Measurements from ENCODE around the gene OMP. TPM values are rescaled to one million over a fixed set of nuclear protein-coding genes. Genes with fewer than 3 reads are reported as not detected.
"Not testable (repeated sequence)": the region's sequence is repeated elsewhere in the genome, so short reads cannot be mapped to it uniquely, and the experiment has no call there.

OMP gene
- total RNA-seq, 1 donor from 2014 or later: not detected

DNA sequence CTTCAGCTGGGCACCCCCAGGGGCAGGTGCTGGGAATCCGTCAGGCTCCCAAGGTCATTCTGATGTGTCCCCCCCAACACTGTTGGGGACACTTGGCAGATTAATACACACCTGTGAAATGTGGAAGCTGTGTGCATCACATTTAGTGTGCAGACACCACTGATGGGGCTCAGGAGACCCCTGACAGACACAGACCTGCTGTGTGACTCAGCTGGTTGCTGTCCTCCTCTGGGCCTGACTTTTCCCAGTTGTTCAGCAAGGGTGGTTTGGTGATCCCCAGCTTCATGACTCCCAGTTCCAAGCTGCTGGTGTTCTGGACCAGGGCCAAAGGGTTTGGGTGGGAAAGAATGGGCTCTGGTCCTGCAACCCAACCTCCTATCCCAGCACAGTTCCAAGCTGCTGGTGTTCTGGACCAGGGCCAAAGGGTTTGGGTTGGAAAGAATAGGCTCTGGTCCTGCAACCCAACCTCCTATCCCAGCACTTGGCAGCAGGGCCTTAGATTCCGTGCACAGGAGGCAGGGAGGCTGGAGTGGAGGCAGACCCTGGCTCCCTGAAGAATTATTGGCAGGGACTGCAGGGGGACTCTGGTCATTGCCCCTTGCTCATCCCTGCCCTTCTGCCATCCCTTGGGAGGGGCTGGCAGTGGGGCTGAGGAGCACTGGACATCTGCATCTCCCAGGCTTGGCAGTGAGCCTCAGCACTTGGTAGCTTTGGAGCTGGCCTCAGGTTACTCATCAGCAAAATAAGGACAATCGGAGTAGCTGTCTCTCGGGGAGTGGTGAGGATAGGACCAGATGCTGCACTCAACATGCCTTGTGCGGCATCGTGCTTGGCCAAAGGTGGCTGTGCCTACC, 8.4 kb upstream of the OMP start:
- H3K27ac Mint-ChIP-seq (ENCODE audit: unreplicated experiment): no peak overlapping the region
- H3K9me3 Mint-ChIP-seq: no peaks in the 10 kb centered on the region
- H3K4me3 Mint-ChIP-seq: no peak overlapping the region
- peaks cover 4% of the 10 kb centered on the region for H3K4me1 Mint-ChIP-seq
- H3K36me3 Mint-ChIP-seq (ENCODE audit: low read depth): no peaks in the 10 kb centered on the region
- TF ChIP-seq, protein P1, sequence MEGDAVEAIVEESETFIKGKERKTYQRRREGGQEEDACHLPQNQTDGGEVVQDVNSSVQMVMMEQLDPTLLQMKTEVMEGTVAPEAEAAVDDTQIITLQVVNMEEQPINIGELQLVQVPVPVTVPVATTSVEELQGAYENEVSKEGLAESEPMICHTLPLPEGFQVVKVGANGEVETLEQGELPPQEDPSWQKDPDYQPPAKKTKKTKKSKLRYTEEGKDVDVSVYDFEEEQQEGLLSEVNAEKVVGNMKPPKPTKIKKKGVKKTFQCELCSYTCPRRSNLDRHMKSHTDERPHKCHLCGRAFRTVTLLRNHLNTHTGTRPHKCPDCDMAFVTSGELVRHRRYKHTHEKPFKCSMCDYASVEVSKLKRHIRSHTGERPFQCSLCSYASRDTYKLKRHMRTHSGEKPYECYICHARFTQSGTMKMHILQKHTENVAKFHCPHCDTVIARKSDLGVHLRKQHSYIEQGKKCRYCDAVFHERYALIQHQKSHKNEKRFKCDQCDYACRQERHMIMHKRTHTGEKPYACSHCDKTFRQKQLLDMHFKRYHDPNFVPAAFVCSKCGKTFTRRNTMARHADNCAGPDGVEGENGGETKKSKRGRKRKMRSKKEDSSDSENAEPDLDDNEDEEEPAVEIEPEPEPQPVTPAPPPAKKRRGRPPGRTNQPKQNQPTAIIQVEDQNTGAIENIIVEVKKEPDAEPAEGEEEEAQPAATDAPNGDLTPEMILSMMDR (conservative IDR thresholded peaks at IDR 0.05): no peak
- DNase-seq (ENCODE audit: low read depth, low spot score): no peak
- no peaks in the 10 kb centered on the region for H3K27me3 Mint-ChIP-seq (ENCODE audit: low read depth)

DNA sequence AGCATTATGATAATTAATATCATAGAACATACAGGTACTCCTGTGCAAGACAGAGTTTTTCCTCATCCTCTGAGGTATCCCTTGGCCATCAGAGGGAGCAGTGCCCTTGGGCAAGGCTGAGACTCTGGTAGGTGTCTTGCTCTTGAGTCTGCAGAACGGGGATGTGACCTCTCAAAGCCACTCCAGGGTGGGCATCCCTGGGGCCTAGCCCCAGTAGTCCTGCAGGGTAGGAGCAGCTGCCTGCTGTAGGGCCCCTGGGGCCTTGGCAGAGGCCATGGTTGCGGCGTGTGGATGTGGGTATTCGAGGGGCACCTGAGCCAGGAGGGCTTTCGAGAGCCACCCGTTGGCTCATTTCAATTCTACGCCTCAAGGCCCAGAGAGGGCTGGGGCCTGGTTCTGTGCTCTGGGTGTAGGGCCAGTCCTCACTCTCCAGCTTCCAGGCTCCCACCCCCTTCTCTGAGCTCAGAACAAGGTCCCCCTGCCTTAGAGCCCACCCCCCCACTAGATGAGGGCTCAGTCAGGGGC, 7.7 kb upstream of the OMP start:
- Mint-ChIP-seq H3K36me3 (ENCODE audit: low read depth) (no peaks in the 10 kb centered on the region), H3K27me3 (ENCODE audit: low read depth) (no peaks in the 10 kb centered on the region), H3K27ac (ENCODE audit: unreplicated experiment) (no peak overlapping the region), H3K4me1 (peaks cover 4% of the 10 kb centered on the region), H3K4me3 (no peak overlapping the region), H3K9me3 (no peaks in the 10 kb centered on the region)
- DNase-seq (ENCODE audit: low read depth, low spot score): no peak
- TF ChIP-seq, protein P1 (conservative IDR thresholded peaks at IDR 0.05): no peak

DNA sequence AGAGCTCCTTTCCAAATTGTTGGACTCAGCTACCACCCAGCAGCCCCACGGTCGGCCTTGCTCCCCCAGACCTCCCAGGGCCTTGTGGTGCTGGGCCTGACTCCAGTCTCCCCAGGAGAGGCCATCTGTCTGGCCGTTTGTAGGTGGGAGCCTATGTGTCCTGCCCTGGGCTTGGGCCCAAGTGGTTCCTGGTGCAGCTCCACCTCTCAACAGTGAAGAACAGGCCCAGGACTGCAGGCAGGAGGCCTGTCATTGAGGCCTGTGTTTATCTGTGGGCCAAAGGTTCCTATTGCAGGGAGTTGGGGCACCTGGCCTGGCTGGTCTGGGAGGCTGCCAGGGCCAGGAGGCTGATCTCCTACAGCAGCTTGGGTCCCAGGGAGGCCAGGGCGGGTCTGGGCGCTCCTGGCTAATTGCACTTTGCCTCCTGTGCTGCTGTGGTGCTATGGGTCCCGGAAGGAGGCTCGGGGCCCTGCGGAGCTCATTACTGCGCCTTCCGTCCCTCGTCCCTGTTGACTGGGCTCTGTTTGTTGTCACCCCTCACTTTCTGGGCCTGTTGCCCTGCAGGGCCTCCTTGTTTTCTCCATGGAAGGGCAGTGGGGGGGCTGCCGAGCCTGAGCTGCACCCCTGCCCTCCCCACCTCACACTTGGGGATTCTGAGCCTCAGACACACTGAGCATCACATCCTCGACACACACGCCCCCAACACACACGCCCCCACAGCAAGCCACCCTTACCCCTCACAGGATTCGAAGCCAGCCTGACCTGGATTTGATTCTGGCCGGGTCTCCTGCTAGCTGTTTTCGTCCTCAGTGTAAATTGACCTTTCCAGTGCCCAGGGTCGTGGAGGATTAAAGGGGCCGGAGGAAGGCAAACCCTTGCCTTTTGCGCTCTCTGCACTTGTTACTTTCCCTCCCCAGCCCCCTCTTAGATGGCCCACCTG, 6.8 kb upstream of the OMP start:
- no peak for DNase-seq (ENCODE audit: low read depth, low spot score)
- TF ChIP-seq, protein P1 (conservative IDR thresholded peaks at IDR 0.05): no peak
- H3K27ac Mint-ChIP-seq (ENCODE audit: unreplicated experiment): no peak overlapping the region
- H3K36me3 Mint-ChIP-seq (ENCODE audit: low read depth): peaks cover 5% of the 10 kb centered on the region
- no peaks in the 10 kb centered on the region for H3K9me3 Mint-ChIP-seq
- H3K27me3 Mint-ChIP-seq (ENCODE audit: low read depth): no peaks in the 10 kb centered on the region
- peaks cover 4% of the 10 kb centered on the region for H3K4me1 Mint-ChIP-seq
- H3K4me3 Mint-ChIP-seq: no peak overlapping the region

DNA sequence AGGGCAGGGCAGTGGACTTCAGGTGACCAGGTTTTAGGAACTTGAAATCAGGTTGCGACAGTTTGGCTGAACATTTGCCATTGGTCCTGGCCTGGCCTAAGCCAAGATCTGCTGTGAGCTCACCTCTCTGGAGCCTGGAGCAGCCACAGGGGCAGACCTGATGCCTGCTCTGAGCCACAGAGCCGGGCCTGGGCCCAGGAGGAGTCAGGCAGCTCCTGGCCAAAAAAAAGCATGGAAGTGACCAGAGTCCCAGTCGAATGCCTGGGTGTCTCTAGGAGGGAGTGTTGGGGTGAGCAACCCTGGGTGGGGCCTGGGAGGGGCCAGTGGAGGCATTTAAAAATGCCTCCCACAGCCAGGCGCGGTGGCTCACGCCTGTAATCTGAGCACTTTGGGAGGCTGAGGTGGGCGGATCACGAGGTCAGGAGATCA, 6.0 kb upstream of the OMP start:
- peaks cover 3% of the 10 kb centered on the region for H3K4me1 Mint-ChIP-seq
- H3K27ac Mint-ChIP-seq (ENCODE audit: unreplicated experiment): no peak overlapping the region
- no peak for DNase-seq (ENCODE audit: low read depth, low spot score)
- no peaks in the 10 kb centered on the region for H3K27me3 Mint-ChIP-seq (ENCODE audit: low read depth)
- no peak overlapping the region for H3K4me3 Mint-ChIP-seq
- no peaks in the 10 kb centered on the region for H3K9me3 Mint-ChIP-seq
- TF ChIP-seq, protein P1 (conservative IDR thresholded peaks at IDR 0.05): no peak
- H3K36me3 Mint-ChIP-seq (ENCODE audit: low read depth): peaks cover 8% of the 10 kb centered on the region

DNA sequence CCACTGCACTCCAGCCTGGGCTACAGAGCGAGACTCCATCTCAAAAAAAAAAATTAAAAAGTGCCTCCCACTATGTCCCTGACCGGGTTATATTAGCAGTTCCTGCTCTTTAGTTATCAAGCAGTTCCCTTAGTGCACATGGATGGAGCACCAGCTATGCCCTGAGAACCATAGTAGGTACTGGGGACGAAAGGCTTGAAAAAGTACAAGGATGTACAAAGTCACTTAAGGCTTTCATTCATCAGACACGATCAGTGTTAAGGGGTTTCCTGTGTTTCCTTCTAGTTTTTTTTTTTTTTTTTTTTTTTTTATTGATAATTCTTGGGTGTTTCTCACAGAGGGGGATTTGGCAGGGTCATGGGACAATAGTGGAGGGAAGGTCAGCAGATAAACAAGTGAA, 5.5 kb upstream of the OMP start:
- H3K4me1 Mint-ChIP-seq; H3K4me3 Mint-ChIP-seq; H3K9me3 Mint-ChIP-seq; H3K36me3 Mint-ChIP-seq (ENCODE audit: low read depth); DNase-seq (ENCODE audit: low read depth, low spot score); H3K27me3 Mint-ChIP-seq (ENCODE audit: low read depth); H3K27ac Mint-ChIP-seq (ENCODE audit: unreplicated experiment): not testable (repeated sequence)
